Mesothelial cell of epicardium (in vitro differentiated cells): ENCODE data around the gene ADGRD1. TPM values are rescaled to one million over a fixed set of nuclear protein-coding genes. Genes with fewer than 3 reads are reported as not detected.

Experiments used
- DNase-seq, 2 experiments: peaks; one replicate each; pipeline ENCODE4 v3.0.0; 2021; ENCODE audit warnings: low spot score in 2 of 2; ENCODE audit not compliant: unreplicated experiment in 2 of 2
- H3K27ac Mint-ChIP-seq: 2 replicates; pipeline ENCODE4 v1.8.0; 2021; ENCODE audit warnings: mixed read lengths
- H3K27me3 Mint-ChIP-seq: 2 replicates; pipeline ENCODE4 v1.8.0; 2021; ENCODE audit warnings: low read depth, mixed read lengths
- H3K36me3 Mint-ChIP-seq: 2 replicates; pipeline ENCODE4 v1.8.0; 2021; ENCODE audit warnings: mixed read lengths
- H3K4me1 Mint-ChIP-seq: 2 replicates; pipeline ENCODE4 v1.8.0; 2021; ENCODE audit warnings: mixed read lengths
- H3K4me3 Mint-ChIP-seq: 2 replicates; pipeline ENCODE4 v1.8.0; 2021; ENCODE audit warnings: mild to moderate bottlenecking, moderate library complexity, mixed read lengths
- H3K9me3 Mint-ChIP-seq: 2 replicates; pipeline ENCODE4 v1.8.0; 2021; ENCODE audit warnings: mixed read lengths
- CTCF ChIP-seq: fragments of 200-600 bp; sonication (generic); IDR thresholded peaks from one replicate; pipeline ENCODE4 v1.5.0; 2021; ENCODE audit warnings: antibody characterized with exemption; ENCODE audit not compliant: unreplicated experiment
- total RNA-seq: library from RNA; stranded (reverse); gene quantifications from 3 replicates; pipeline ENCODE4 v1.2.1, GENCODE V29; 2021

The ADGRD1 gene
- total RNA-seq, 1 donor from 2014 or later: 7.2 TPM

- Mint-ChIP-seq H3K4me1 (no peaks in the 10 kb centered on the region), H3K9me3 (no peaks in the 10 kb centered on the region), H3K27me3 (peaks cover 1% of the 10 kb centered on the region), H3K36me3 (no peaks in the 10 kb centered on the region), H3K27ac (no peak overlapping the region), H3K4me3 (no peak overlapping the region)
- DNase-seq: no peak
- TF ChIP-seq CTCF: no peak
Measured at GRCh38 chr12:131030472-131031328, 77.0 kb downstream of the ADGRD1 start.

GRCh38 chr12:131032082-131032750 lies 78.5 kb downstream of the ADGRD1 start:
- H3K4me1 Mint-ChIP-seq: no peaks in the 10 kb centered on the region
- no peaks in the 10 kb centered on the region for H3K36me3 Mint-ChIP-seq
- no peak overlapping the region for H3K4me3 Mint-ChIP-seq
- peaks cover 1% of the 10 kb centered on the region for H3K27me3 Mint-ChIP-seq
- no peak for TF ChIP-seq CTCF
- no peak for DNase-seq
- no peak overlapping the region for H3K27ac Mint-ChIP-seq
- no peaks in the 10 kb centered on the region for H3K9me3 Mint-ChIP-seq

DNA sequence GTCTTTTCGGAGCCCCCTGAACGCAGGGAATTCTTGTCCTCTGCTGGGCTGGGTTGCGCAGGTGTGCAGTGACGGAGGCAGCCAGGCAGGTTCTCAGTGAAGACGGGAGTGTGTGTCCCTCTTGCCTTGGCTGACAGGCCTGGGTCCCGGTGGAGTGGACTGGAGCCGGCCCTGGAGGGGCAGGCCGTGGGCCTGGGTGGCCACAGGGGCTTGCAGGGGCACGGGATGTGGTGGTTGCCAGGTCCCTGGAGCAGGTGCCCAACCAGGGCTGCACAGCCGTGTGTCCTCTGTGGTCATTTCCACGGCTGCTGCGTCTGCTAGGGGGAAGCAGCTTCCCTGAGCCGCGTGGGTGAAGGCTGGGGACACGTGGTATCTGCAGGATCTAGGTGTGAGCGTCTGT lies 79.8 kb downstream of the ADGRD1 start:
- DNase-seq: no peak
- H3K27ac Mint-ChIP-seq: no peak overlapping the region
- no peak for TF ChIP-seq CTCF
- no peaks in the 10 kb centered on the region for H3K27me3 Mint-ChIP-seq
- no peak overlapping the region for H3K4me3 Mint-ChIP-seq
- H3K4me1 Mint-ChIP-seq: no peaks in the 10 kb centered on the region
- no peaks in the 10 kb centered on the region for H3K9me3 Mint-ChIP-seq
- H3K36me3 Mint-ChIP-seq: no peaks in the 10 kb centered on the region

DNA sequence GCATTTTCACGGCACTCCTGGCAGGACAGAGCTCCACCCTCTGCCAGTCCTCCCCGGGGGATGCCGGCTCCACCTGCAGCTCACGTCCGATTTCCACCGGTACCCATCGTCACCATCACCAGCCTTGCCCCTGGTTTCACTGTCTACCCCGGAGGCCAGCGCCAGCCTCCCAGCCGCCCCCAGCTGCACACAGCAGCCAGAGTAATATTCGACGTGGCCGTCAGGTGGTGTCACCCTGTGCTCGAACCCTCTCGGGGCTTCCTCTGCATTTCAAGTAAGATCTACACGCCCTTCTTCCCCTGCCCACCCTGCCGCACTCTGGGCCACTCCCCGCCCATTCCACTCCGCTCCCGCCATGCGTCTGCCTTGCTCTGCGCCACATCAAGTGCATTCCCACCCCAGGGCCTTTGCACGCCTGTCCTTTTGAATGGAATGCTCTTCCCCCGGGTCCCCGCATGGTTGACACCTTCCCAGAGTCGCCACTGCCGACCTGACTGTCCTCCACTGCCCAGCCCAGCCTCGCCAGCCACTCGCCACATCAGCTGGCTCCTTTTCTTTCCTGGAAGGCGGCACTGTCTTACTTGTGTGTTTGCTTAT lies 80.3 kb downstream of the ADGRD1 start:
- no peak overlapping the region for H3K4me3 Mint-ChIP-seq
- no peaks in the 10 kb centered on the region for H3K36me3 Mint-ChIP-seq
- H3K4me1 Mint-ChIP-seq: peaks cover 3% of the 10 kb centered on the region
- no peaks in the 10 kb centered on the region for H3K27me3 Mint-ChIP-seq
- no peak for DNase-seq
- no peaks in the 10 kb centered on the region for H3K9me3 Mint-ChIP-seq
- no peak overlapping the region for H3K27ac Mint-ChIP-seq
- no peak for TF ChIP-seq CTCF

GRCh38 chr12:131034631-131035244 lies 81.0 kb downstream of the ADGRD1 start:
- Mint-ChIP-seq H3K9me3 (no peaks in the 10 kb centered on the region), H3K27ac (no peak overlapping the region), H3K27me3 (no peaks in the 10 kb centered on the region), H3K36me3 (no peaks in the 10 kb centered on the region), H3K4me1 (peaks cover 8% of the 10 kb centered on the region), H3K4me3 (no peak overlapping the region)
- DNase-seq: no peak
- no peak for TF ChIP-seq CTCF
